Lung (tissue), 12 donors: ENCODE measurements around the gene PPFIA2. TPM values are rescaled to one million over a fixed set of nuclear protein-coding genes. Genes with fewer than 3 reads are reported as not detected.

Source experiments
- ATAC-seq: fragments of 200-7000 bp; cut with Tn5 transposase; one replicate; pipeline ENCODE4 v1.9.1; 2020; ENCODE audit warnings: moderate number of reproducible peaks; ENCODE audit not compliant: insufficient read depth, low FRiP score
- DNase-seq, 3 donors: peaks; one replicate each; pipeline ENCODE4 v3.0.0-alpha.2; 2013 to 2017
- H3K27ac ChIP-seq, 2 donors: one replicate each; pipeline ENCODE4 v1.5.1; 2013; ENCODE audit warnings: mild to moderate bottlenecking in 2 of 2, moderate library complexity in 2 of 2, control low read depth in 1 of 2, inconsistent platforms in 1 of 2, low read depth in 1 of 2, low read length in 1 of 2
- H3K27me3 ChIP-seq, 3 donors: one replicate each; pipeline ENCODE4 v1.5.1; 2013; ENCODE audit warnings: low read length in 2 of 3; ENCODE audit not compliant: control insufficient read depth in 3 of 3, insufficient read depth in 3 of 3
- H3K36me3 ChIP-seq, 4 donors: one replicate each; pipeline ENCODE4 v1.5.1; 2013; ENCODE audit warnings: low read length in 4 of 4, mild to moderate bottlenecking in 1 of 4, moderate library complexity in 1 of 4; ENCODE audit not compliant: control insufficient read depth in 4 of 4, insufficient read depth in 4 of 4
- H3K4me1 ChIP-seq, 5 donors: one replicate each; pipeline ENCODE4 v1.5.1; 2013; ENCODE audit warnings: low read length in 5 of 5, mild to moderate bottlenecking in 2 of 5, moderate library complexity in 1 of 5; ENCODE audit not compliant: control insufficient read depth in 5 of 5, insufficient read depth in 5 of 5
- H3K4me3 ChIP-seq: one replicate; pipeline ENCODE4 v1.5.1; 2013; ENCODE audit warnings: mild to moderate bottlenecking, control low read depth, moderate library complexity
- H3K9ac ChIP-seq, 2 donors: one replicate each; pipeline ENCODE4 v1.5.1; 2013; ENCODE audit warnings: low read length in 2 of 2, control low read depth in 1 of 2; ENCODE audit not compliant: insufficient read depth in 1 of 2
- H3K9me3 ChIP-seq, 4 donors: one replicate each; pipeline ENCODE4 v1.5.1; 2013; ENCODE audit warnings: low read length in 3 of 4, mild to moderate bottlenecking in 1 of 4, moderate library complexity in 1 of 4; ENCODE audit not compliant: control insufficient read depth in 4 of 4, insufficient read depth in 3 of 4
- WGBS, 2 donors: extraction: QIAGEN DNeasy Blood & Tissue Kit; methylation state at CpG; one replicate each; pipeline ENCODE4 v1.1.7; 2013; 5-methylcytosine and 5-hydroxymethylcytosine counted together
- polyA plus RNA-seq, 2 donors: library from polyadenylated mRNA; stranded (reverse); fragments of 200-250 nt; gene quantifications; one replicate each; pipeline ENCODE4 v1.2.1, GENCODE V29; 2013
- total RNA-seq, 2 donors: library from RNA; depleted of rRNA in 1 of 2; stranded (reverse); fragments of >200 nt in 1 of 2; gene quantifications; one replicate each; pipeline ENCODE4 v1.2.1, GENCODE V29; 2014 to 2021
- TF ChIP-seq, protein P1 (sequence below): IDR thresholded peaks from 2 replicates; pipeline ENCODE4 v1.5.1; 2012; ENCODE audit warnings: mild to moderate bottlenecking; ENCODE audit errors: control extremely low read depth, extremely low read depth
- donor health status: control.
- donor health status: control.
- donor health status: Bipolar disorder and iron deficiency.
- donor health status: healthy.
- donor health status: DM: yes; HTN: yes; CAD: no.

PPFIA2 gene
- total and polyA plus RNA-seq, 4 donors, result 0.09 to 2.3 (median 0.89) TPM

- 95 to 97% methylated on average over 1 of the region's 1 CpG for WGBS, 2 donors
- no peak overlapping the region for H3K27ac ChIP-seq
- H3K4me1 ChIP-seq, result no peaks in the 10 kb centered on the region
- H3K27me3 ChIP-seq, result no peaks in the 10 kb centered on the region
- no peak for ATAC-seq
- H3K36me3 ChIP-seq, result peaks cover 0 to 1% (median 0%) of the 10 kb centered on the region in 4 donors
- no peak overlapping the region for H3K4me3 ChIP-seq
- H3K9ac ChIP-seq, result no peak overlapping the region
- peaks cover 0 to 2% (median 0%) of the 10 kb centered on the region in 4 donors for H3K9me3 ChIP-seq
- DNase-seq, result no peak
- TF ChIP-seq, protein P1, sequence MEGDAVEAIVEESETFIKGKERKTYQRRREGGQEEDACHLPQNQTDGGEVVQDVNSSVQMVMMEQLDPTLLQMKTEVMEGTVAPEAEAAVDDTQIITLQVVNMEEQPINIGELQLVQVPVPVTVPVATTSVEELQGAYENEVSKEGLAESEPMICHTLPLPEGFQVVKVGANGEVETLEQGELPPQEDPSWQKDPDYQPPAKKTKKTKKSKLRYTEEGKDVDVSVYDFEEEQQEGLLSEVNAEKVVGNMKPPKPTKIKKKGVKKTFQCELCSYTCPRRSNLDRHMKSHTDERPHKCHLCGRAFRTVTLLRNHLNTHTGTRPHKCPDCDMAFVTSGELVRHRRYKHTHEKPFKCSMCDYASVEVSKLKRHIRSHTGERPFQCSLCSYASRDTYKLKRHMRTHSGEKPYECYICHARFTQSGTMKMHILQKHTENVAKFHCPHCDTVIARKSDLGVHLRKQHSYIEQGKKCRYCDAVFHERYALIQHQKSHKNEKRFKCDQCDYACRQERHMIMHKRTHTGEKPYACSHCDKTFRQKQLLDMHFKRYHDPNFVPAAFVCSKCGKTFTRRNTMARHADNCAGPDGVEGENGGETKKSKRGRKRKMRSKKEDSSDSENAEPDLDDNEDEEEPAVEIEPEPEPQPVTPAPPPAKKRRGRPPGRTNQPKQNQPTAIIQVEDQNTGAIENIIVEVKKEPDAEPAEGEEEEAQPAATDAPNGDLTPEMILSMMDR, result no peak
Measured at GRCh38 chr12:81400024-81400423, 359.1 kb downstream of the PPFIA2 start.

- no peak for ATAC-seq
- no peak overlapping the region for H3K27ac ChIP-seq
- no peak overlapping the region for H3K9ac ChIP-seq
- H3K27me3 ChIP-seq, result no peaks in the 10 kb centered on the region
- no peak overlapping the region for H3K4me3 ChIP-seq
- no peaks in the 10 kb centered on the region for H3K4me1 ChIP-seq
- TF ChIP-seq, protein P1, result no peak
- 69 to 83% methylated on average over 3 of the region's 3 CpGs for WGBS, 2 donors
- H3K36me3 ChIP-seq, result no peaks in the 10 kb centered on the region
- no peaks in the 10 kb centered on the region for H3K9me3 ChIP-seq
- DNase-seq, result no peak
Measured at GRCh38 chr12:81395431-81395830, 363.7 kb downstream of the PPFIA2 start.

- H3K9me3 ChIP-seq, result peaks cover 0 to 6% (median 0%) of the 10 kb centered on the region in 4 donors
- H3K27ac ChIP-seq, result no peak overlapping the region
- DNase-seq (no peak), ATAC-seq (no peak)
- no peaks in the 10 kb centered on the region for H3K4me1 ChIP-seq
- TF ChIP-seq, protein P1, result no peak
- WGBS, 2 donors, result 88 to 90% methylated on average over 7 of the region's 7 CpGs
- H3K27me3 ChIP-seq, result no peaks in the 10 kb centered on the region
- H3K36me3 ChIP-seq, result no peaks in the 10 kb centered on the region
- H3K4me3 ChIP-seq, result no peak overlapping the region
- H3K9ac ChIP-seq, result no peak overlapping the region
Measured at GRCh38 chr12:81389550-81390099, 369.5 kb downstream of the PPFIA2 start.

GRCh38 chr12:81386101-81386500 is 373.0 kb downstream of the PPFIA2 start:
- H3K9me3 ChIP-seq, result peaks cover 0 to 6% (median 0%) of the 10 kb centered on the region in 4 donors
- no peak overlapping the region for H3K27ac ChIP-seq
- DNase-seq, result no peak
- no peak for ATAC-seq
- H3K4me1 ChIP-seq, result no peaks in the 10 kb centered on the region
- no peak overlapping the region for H3K9ac ChIP-seq
- WGBS, 2 donors, result 96% methylated on average over 1 of the region's 1 CpG
- no peaks in the 10 kb centered on the region for H3K27me3 ChIP-seq
- no peak overlapping the region for H3K4me3 ChIP-seq
- no peaks in the 10 kb centered on the region for H3K36me3 ChIP-seq
- TF ChIP-seq, protein P1, result no peak
